A673 (cell line): ENCODE data around the gene STUB1.

Source experiments
- EZH2 ChIP-seq: fragments of 200-600 bp; sonication (generic); IDR thresholded peaks from 2 replicates; pipeline ENCODE4 v1.6.1; 2017; ENCODE audit warnings: borderline replicate concordance, low read depth, mild to moderate bottlenecking, mixed read lengths, antibody characterized with exemption, low read length; ENCODE audit not compliant: poor library complexity, severe bottlenecking
- TF ChIP-seq, protein P1 (sequence below): fragments of 300-800, 200-600 bp; sonication (generic); conservative IDR thresholded peaks from 2 replicates; pipeline ENCODE4 v1.5.1; 2017; ENCODE audit warnings: low read depth, mild to moderate bottlenecking, antibody characterized with exemption, low read length, moderate library complexity, mixed read lengths

DNA sequence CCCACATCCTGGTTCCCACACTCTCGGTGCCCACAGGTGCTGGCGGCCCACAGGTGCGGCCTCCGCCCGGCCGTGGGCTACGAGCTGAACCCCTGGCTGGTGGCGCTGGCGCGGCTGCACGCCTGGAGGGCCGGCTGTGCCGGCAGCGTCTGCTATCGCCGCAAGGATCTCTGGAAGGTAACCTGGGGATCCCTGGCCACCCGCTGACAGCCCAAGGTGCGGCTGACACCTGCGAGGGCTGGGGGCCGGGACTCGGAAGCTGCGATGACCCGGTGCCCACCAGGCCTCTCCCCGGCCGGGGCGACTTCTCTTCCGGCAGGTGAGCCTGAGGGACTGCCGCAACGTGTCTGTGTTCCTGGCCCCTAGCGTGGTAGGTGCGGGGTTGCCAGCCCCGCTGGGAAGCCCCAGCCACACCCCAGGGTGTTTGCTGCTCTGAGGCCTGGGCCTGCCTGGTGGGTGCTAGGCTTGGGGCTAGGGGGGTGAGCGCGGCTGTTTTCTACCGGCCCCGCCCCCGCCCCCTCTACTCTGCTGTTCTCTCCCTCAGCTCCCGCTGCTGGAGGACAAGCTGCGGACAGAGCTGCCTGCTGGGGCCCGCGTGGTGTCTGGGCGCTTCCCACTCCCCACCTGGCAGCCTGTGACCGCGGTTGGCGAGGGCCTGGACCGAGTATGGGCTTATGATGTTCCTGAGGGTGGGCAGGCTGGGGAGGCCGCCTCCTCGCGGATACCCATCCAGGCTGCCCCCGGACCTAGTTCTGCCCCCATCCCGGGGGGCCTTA is 41.7 kb downstream of the STUB1 start:
- TF ChIP-seq, protein P1, sequence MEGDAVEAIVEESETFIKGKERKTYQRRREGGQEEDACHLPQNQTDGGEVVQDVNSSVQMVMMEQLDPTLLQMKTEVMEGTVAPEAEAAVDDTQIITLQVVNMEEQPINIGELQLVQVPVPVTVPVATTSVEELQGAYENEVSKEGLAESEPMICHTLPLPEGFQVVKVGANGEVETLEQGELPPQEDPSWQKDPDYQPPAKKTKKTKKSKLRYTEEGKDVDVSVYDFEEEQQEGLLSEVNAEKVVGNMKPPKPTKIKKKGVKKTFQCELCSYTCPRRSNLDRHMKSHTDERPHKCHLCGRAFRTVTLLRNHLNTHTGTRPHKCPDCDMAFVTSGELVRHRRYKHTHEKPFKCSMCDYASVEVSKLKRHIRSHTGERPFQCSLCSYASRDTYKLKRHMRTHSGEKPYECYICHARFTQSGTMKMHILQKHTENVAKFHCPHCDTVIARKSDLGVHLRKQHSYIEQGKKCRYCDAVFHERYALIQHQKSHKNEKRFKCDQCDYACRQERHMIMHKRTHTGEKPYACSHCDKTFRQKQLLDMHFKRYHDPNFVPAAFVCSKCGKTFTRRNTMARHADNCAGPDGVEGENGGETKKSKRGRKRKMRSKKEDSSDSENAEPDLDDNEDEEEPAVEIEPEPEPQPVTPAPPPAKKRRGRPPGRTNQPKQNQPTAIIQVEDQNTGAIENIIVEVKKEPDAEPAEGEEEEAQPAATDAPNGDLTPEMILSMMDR: no peak
- TF ChIP-seq EZH2: no peak
